ENCODE measurements around the gene OR4A47. TPM values are rescaled to one million over a fixed set of nuclear protein-coding genes. Genes with fewer than 3 reads are reported as not detected.
"Not testable (repeated sequence)": the region's sequence is repeated elsewhere in the genome, so short reads cannot be mapped to it uniquely, and the experiment has no call there.

Gene OR4A47
- polyA plus RNA-seq (2012; rRNA removed) = not detected in 2 replicates
- not detected in 2 replicates for polyA plus RNA-seq (2012; cell fraction: cytosol; rRNA removed)
- not detected in 2 replicates for polyA plus RNA-seq (2012; cell fraction: nucleus; rRNA removed)

DNA sequence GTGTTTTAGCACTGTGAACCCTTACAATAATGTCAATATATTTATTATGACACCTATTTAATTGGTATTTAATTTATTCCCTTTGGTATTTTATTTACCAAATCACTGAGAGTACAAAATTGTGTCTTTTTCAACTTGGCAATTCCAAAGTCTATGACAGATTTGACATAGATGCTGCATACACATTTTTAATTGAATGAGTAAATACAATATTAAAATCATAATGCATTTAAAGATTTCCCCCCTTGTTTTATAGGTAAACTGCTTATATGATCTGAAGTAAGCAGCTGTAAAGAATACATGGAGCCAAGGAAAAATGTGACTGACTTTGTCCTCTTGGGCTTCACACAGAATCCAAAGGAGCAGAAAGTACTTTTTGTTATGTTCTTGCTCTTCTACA is at the start of gene OR4A47:
TSS of gene OR4A47 (plus strand) at position 301 of the 400 bp plus-strand sequence. CDS start at position 301, 0 bp downstream.
- H3K4me1 ChIP-seq (ENCODE audit: control insufficient read depth in 1 of 2, insufficient read depth in 2 of 2, low read depth in 1 of 2, low read length in 1 of 2); H3K36me3 ChIP-seq (replicated peaks in 1 of 2; ENCODE audit: control insufficient read depth in 1 of 2, insufficient read depth in 2 of 2, low read length in 1 of 2); H3K9ac ChIP-seq; H3K9me3 ChIP-seq; H3K27me3 ChIP-seq (ENCODE audit: insufficient read depth); H3K9me2 ChIP-seq; H3K4me2 ChIP-seq; H4K20me1 ChIP-seq (ENCODE audit: insufficient read depth); CTCF ChIA-PET; H2AFZ ChIP-seq (ENCODE audit: low read depth); H3K4me3 ChIP-seq (ENCODE audit: low read depth in 2 of 2, low read length in 1 of 2); H3F3A ChIP-seq (replicated peaks; ENCODE audit: insufficient read depth); H3K79me2 ChIP-seq (ENCODE audit: insufficient read depth); H3K27ac ChIP-seq (ENCODE audit: low read depth in 2 of 2, low read length in 1 of 2); DNase-seq; POLR2A ChIA-PET: not testable (repeated sequence)

GRCh38 chr11:48455909-48456308 is 32.7 kb upstream of the OR4A47 start:
- H2AFZ ChIP-seq (ENCODE audit: low read depth); H4K20me1 ChIP-seq (ENCODE audit: insufficient read depth); H3K27me3 ChIP-seq (ENCODE audit: insufficient read depth); POLR2A ChIA-PET; H3F3A ChIP-seq (replicated peaks; ENCODE audit: insufficient read depth); H3K9me2 ChIP-seq; H3K79me2 ChIP-seq (ENCODE audit: insufficient read depth); H3K27ac ChIP-seq (ENCODE audit: low read depth in 2 of 2, low read length in 1 of 2); H3K4me1 ChIP-seq (ENCODE audit: control insufficient read depth in 1 of 2, insufficient read depth in 2 of 2, low read depth in 1 of 2, low read length in 1 of 2); DNase-seq; H3K36me3 ChIP-seq (replicated peaks in 1 of 2; ENCODE audit: control insufficient read depth in 1 of 2, insufficient read depth in 2 of 2, low read length in 1 of 2); H3K4me2 ChIP-seq; CTCF ChIA-PET; H3K9me3 ChIP-seq; H3K4me3 ChIP-seq (ENCODE audit: low read depth in 2 of 2, low read length in 1 of 2); H3K9ac ChIP-seq: not testable (repeated sequence)
- WGBS (ENCODE audit: low lambda C conversion rate) = 5% methylated on average over 2 of the region's 3 CpGs

- H2AFZ ChIP-seq (ENCODE audit: low read depth); H4K20me1 ChIP-seq (ENCODE audit: insufficient read depth); POLR2A ChIA-PET; H3K27me3 ChIP-seq (ENCODE audit: insufficient read depth); H3K9ac ChIP-seq; CTCF ChIA-PET; H3K9me2 ChIP-seq; H3K27ac ChIP-seq (ENCODE audit: low read depth in 2 of 2, low read length in 1 of 2); H3K4me3 ChIP-seq (ENCODE audit: low read depth in 2 of 2, low read length in 1 of 2); H3K4me2 ChIP-seq; H3K36me3 ChIP-seq (replicated peaks in 1 of 2; ENCODE audit: control insufficient read depth in 1 of 2, insufficient read depth in 2 of 2, low read length in 1 of 2); H3K79me2 ChIP-seq (ENCODE audit: insufficient read depth); H3K4me1 ChIP-seq (ENCODE audit: control insufficient read depth in 1 of 2, insufficient read depth in 2 of 2, low read depth in 1 of 2, low read length in 1 of 2); H3F3A ChIP-seq (replicated peaks; ENCODE audit: insufficient read depth); H3K9me3 ChIP-seq; DNase-seq: not testable (repeated sequence)
- 0% methylated on average over 2 of the region's 2 CpGs for WGBS (ENCODE audit: low lambda C conversion rate)
Observed at GRCh38 chr11:48473966-48474365, 14.6 kb upstream of the OR4A47 start.

DNA sequence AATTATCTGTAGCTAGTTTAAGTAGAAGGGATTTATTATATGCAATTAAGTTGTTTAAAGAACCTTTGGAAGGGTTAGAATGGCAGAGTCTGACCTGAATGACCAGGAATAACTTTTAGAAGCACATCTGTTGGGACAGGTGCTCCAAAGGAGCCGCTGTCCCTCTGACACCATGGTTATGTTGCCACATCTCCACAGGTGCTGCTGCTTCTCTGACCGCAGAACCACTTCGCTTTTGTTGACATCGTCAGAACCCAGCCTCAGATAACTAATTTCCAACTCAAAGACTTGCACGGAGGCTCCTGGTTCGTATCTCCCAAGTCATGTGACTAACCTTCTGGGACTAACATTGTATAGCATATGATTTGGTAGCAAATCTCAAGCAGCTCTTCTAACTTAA is 13.9 kb upstream of the OR4A47 start:
- H2AFZ ChIP-seq (ENCODE audit: low read depth); H3K79me2 ChIP-seq (ENCODE audit: insufficient read depth); H3K27me3 ChIP-seq (ENCODE audit: insufficient read depth); H3K4me1 ChIP-seq (ENCODE audit: control insufficient read depth in 1 of 2, insufficient read depth in 2 of 2, low read depth in 1 of 2, low read length in 1 of 2); H4K20me1 ChIP-seq (ENCODE audit: insufficient read depth); POLR2A ChIA-PET; H3K9ac ChIP-seq; CTCF ChIA-PET; H3K27ac ChIP-seq (ENCODE audit: low read depth in 2 of 2, low read length in 1 of 2); H3K9me3 ChIP-seq; DNase-seq; H3F3A ChIP-seq (replicated peaks; ENCODE audit: insufficient read depth); H3K9me2 ChIP-seq; H3K36me3 ChIP-seq (replicated peaks in 1 of 2; ENCODE audit: control insufficient read depth in 1 of 2, insufficient read depth in 2 of 2, low read length in 1 of 2): not testable (repeated sequence)
- peak overlapping the region; percentile 52; the same call in 1 of the 2 replicates for H3K4me2 ChIP-seq
- H3K4me3 ChIP-seq (ENCODE audit: low read depth in 2 of 2, low read length in 1 of 2) = peak overlapping the region in 1 of 2 experiments; percentile 29; a peak in 2 of 4 replicates
- 11% methylated on average over 4 of the region's 6 CpGs for WGBS (ENCODE audit: low lambda C conversion rate)

DNA sequence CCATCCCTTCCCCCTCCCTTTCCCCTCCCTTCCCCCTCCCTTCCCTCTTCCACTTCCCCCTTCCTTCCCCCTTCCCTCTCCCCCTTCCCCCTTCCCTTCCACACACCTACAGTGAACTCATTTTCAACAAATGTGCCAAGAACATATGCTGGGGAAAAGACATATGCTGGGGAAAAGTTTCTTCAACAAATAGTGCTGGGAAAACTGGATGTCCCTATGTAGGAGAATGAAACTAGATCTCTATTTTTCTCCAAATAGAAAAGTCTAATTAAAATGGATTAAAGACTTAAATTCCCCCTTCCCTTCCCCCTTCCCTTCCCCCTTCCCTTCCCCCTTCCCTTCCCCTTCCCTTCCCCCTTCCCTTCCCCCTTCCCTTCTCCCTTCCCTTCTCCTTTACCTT is 17.6 kb downstream of the OR4A47 start:
- H3K79me2 ChIP-seq (ENCODE audit: insufficient read depth); H4K20me1 ChIP-seq (ENCODE audit: insufficient read depth); H3K27me3 ChIP-seq (ENCODE audit: insufficient read depth); H3K9me3 ChIP-seq; H3K4me3 ChIP-seq (ENCODE audit: low read depth in 2 of 2, low read length in 1 of 2); H3K36me3 ChIP-seq (replicated peaks in 1 of 2; ENCODE audit: control insufficient read depth in 1 of 2, insufficient read depth in 2 of 2, low read length in 1 of 2); H3K9ac ChIP-seq; H3K4me1 ChIP-seq (ENCODE audit: control insufficient read depth in 1 of 2, insufficient read depth in 2 of 2, low read depth in 1 of 2, low read length in 1 of 2); H2AFZ ChIP-seq (ENCODE audit: low read depth); POLR2A ChIA-PET; H3K4me2 ChIP-seq; DNase-seq; H3F3A ChIP-seq (replicated peaks; ENCODE audit: insufficient read depth); H3K9me2 ChIP-seq; CTCF ChIA-PET; H3K27ac ChIP-seq (ENCODE audit: low read depth in 2 of 2, low read length in 1 of 2): not testable (repeated sequence)

Measured in SK-N-SH (cell line).